ENCODE results near the gene CHL1. TPM values are rescaled to one million over a fixed set of nuclear protein-coding genes. Genes with fewer than 3 reads are reported as not detected.

CHL1 gene
- total RNA-seq, 4 donors from 2014 or later, result 3.7 to 44.3 (median 23.4) TPM

DNA sequence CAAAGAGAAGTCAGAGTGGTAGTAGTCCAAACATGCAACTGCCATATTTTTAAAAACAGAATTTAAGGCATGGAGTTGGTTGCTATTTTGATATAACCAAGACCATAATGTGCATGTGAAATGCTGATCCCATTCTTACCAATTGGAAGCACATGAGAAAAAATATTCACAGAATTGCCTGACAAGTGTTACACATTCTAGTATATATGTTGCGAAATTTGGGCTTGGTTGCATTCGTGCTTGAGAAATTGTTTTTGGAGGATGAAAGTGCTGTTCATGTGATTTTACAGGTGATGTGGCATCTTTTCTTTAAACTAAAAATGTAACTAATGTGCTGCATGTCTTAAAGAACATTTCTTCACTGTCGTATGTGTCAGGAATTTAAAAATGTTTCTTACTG, 199.7 kb downstream of the CHL1 start:
- intact Hi-C loops (cut with DNase I), result no loop called here
- 67 to 70% methylated on average over 3 of the region's 3 CpGs for WGBS, 2 donors

DNA sequence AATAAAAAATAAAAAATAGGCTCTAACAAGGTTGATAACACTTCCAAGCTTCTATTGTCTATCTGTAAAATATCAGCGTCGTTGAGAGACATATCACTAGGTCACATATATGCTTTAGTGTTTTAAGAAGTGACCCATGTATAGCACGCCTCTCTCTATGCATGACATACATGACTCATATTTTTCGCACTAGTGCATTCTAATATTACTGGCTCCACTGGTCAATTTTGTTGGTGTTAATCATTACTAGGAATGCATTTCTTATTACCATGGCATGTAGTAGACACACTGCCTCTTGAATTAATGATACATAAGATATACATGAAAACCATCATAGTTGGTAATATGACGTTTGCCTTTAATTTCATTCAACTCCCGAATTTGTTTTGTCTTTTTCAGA, 203.1 kb downstream of the CHL1 start:
- Histone ChIP-seq H3K27me3 (no peaks in the 10 kb centered on the region), H3K4me1 (no peaks in the 10 kb centered on the region), H3K36me3 (no peaks in the 10 kb centered on the region), H3K4me3 (no peak overlapping the region), H3K27ac (no peak overlapping the region), H3K9me3 (no peaks in the 10 kb centered on the region)
- TF ChIP-seq, protein P1, sequence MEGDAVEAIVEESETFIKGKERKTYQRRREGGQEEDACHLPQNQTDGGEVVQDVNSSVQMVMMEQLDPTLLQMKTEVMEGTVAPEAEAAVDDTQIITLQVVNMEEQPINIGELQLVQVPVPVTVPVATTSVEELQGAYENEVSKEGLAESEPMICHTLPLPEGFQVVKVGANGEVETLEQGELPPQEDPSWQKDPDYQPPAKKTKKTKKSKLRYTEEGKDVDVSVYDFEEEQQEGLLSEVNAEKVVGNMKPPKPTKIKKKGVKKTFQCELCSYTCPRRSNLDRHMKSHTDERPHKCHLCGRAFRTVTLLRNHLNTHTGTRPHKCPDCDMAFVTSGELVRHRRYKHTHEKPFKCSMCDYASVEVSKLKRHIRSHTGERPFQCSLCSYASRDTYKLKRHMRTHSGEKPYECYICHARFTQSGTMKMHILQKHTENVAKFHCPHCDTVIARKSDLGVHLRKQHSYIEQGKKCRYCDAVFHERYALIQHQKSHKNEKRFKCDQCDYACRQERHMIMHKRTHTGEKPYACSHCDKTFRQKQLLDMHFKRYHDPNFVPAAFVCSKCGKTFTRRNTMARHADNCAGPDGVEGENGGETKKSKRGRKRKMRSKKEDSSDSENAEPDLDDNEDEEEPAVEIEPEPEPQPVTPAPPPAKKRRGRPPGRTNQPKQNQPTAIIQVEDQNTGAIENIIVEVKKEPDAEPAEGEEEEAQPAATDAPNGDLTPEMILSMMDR (IDR thresholded peaks at IDR 0.05), result no peak
- TF ChIP-seq POLR2A (IDR thresholded peaks at IDR 0.05), result no peak
- intact Hi-C loops (cut with DNase I), result no loop called here
- WGBS, 2 donors, result 87% methylated on average over 6 of the region's 6 CpGs
- DNase-seq, result no peak

More for the DNA sequence above, 199.7 kb downstream of the CHL1 start:
- DNase-seq, result no peak
- Histone ChIP-seq H3K9me3 (no peaks in the 10 kb centered on the region), H3K4me3 (no peak overlapping the region), H3K27me3 (no peaks in the 10 kb centered on the region), H3K4me1 (no peaks in the 10 kb centered on the region), H3K36me3 (no peaks in the 10 kb centered on the region), H3K27ac (no peak overlapping the region)
- TF ChIP-seq, protein P1 (IDR thresholded peaks at IDR 0.05), result no peak
- no peak for TF ChIP-seq POLR2A (IDR thresholded peaks at IDR 0.05)

DNA sequence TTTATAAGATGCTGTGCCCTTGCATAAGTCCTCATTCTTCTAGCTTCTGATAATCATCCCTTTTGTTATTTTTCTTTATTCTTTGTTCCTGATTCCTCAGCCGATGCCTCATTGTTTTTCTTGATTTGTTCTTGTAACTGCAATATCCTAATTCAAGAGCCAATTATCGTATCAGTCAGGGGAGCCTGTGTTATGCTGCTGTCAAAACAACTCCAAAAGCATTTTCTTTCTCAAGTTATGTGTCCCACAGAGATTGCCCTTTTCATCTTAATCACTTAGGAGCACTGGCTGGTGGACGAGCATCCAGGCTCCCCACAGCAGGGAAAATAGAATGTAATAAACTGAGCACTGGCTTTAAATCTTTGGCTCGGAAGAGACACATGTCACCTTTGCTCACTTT, 207.3 kb downstream of the CHL1 start:
- intact Hi-C loops (cut with DNase I), result no loop called here
- Histone ChIP-seq H3K9me3 (no peaks in the 10 kb centered on the region), H3K27ac (no peak overlapping the region), H3K27me3 (no peaks in the 10 kb centered on the region), H3K4me3 (no peak overlapping the region), H3K4me1 (no peaks in the 10 kb centered on the region), H3K36me3 (no peaks in the 10 kb centered on the region)
- TF ChIP-seq, protein P1 (IDR thresholded peaks at IDR 0.05), result no peak
- no peak for TF ChIP-seq POLR2A (IDR thresholded peaks at IDR 0.05)
- DNase-seq, result no peak
- WGBS, 2 donors, result 71 to 86% methylated on average over 3 to 4 of the region's 4 CpGs

DNA sequence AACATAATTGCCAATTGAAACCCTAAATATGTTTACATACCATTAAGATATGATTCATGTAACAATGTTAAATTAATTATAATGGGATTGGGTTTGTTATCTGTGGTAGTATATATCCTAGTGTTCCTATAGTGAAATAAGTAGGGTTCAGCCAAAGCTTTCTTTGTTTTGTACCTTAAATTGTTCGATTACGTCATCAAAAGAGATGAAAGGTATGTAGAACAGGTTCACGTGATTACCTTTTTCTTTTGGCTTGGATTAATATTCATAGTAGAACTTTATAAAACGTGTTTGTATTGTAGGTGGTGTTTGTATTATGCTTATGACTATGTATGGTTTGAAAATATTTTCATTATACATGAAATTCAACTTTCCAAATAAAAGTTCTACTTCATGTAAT, 212.4 kb downstream of the CHL1 start:
- 64 to 66% methylated on average over 4 of the region's 4 CpGs for WGBS, 2 donors
- no peak for DNase-seq
- Histone ChIP-seq H3K27me3 (no peaks in the 10 kb centered on the region), H3K36me3 (no peaks in the 10 kb centered on the region), H3K27ac (no peak overlapping the region), H3K4me1 (no peaks in the 10 kb centered on the region), H3K4me3 (no peak overlapping the region), H3K9me3 (no peaks in the 10 kb centered on the region)
- intact Hi-C loops (cut with DNase I), result no loop called here
- TF ChIP-seq, protein P1 (IDR thresholded peaks at IDR 0.05), result no peak
- no peak for TF ChIP-seq POLR2A (IDR thresholded peaks at IDR 0.05)

DNA sequence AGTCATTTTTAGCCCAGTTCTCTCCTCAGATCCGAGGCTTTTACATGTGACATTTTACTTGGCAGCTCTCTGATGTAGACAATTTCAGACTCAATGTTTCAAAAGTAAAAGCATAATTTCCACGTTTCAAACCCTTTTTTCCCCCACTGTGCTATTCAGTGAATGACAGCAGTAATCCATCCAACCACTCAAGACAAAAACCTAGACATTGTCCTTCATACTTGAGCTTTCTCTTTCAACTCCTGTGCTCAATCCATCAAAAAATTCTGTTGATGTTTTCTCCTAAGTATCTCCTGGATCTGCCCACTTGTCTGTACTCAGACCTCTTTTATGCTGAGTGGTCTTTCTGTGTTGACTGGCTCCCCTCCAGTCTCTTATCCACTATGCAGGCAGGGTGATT, 214.7 kb downstream of the CHL1 start:
- H3K27me3 ChIP-seq, result no peaks in the 10 kb centered on the region
- intact Hi-C loops (cut with DNase I), result no loop called here
- H3K4me1 ChIP-seq, result no peaks in the 10 kb centered on the region
- H3K4me3 ChIP-seq, result no peak overlapping the region
- no peak for DNase-seq
- H3K36me3 ChIP-seq, result no peaks in the 10 kb centered on the region
- 17 to 19% methylated on average over 2 of the region's 2 CpGs for WGBS, 2 donors
- TF ChIP-seq POLR2A (IDR thresholded peaks at IDR 0.05), result no peak
- TF ChIP-seq, protein P1 (IDR thresholded peaks at IDR 0.05), result no peak
- no peaks in the 10 kb centered on the region for H3K9me3 ChIP-seq
- H3K27ac ChIP-seq, result no peak overlapping the region

All from esophagus squamous epithelium (tissue), 5 donors.